ENCODE measurements around the gene EN2.

EN2 gene

GRCh38 chr7:155477476-155477875, 19.5 kb downstream of the EN2 start:
- in situ Hi-C loops (cut with MboI; ENCODE audit: low sequenced_read_pairs, unreplicated experiment), result no loop called here
- TF ChIP-seq CTCF (IDR thresholded peaks at IDR 0.05; ENCODE audit: borderline replicate concordance, control extremely low read depth, extremely low read depth, insufficient read depth, missing control alignments), result no peak
- DNase-seq (ENCODE audit: low spot score), result no peak

DNA sequence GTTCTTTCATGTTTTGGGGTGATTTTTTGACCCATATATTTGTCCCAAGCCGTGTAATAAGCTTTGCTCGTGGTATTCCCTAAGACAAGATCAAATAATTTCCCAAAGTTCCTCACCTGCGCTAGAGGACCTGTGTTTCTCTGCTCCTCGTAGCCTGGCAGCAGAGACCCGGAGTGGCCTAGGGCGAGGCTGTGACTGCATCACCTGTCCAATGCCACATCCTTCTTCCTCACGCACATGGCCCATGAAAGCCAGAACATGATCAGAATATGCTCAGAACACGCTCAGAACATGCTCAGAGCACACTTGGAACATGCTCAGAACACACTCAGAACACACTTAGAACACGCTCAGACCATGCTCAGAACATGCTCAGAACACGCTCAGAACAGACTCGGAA, 23.8 kb downstream of the EN2 start:
- in situ Hi-C loops (cut with MboI; ENCODE audit: low sequenced_read_pairs, unreplicated experiment), result no loop called here
- no peak for DNase-seq (ENCODE audit: low spot score)
- no peak for TF ChIP-seq CTCF (IDR thresholded peaks at IDR 0.05; ENCODE audit: borderline replicate concordance, control extremely low read depth, extremely low read depth, insufficient read depth, missing control alignments)

GRCh38 chr7:155482511-155483183, 24.7 kb downstream of the EN2 start:
- DNase-seq (ENCODE audit: low spot score), result no peak
- in situ Hi-C loops (cut with MboI; ENCODE audit: low sequenced_read_pairs, unreplicated experiment), result no loop called here
- no peak for TF ChIP-seq CTCF (IDR thresholded peaks at IDR 0.05; ENCODE audit: borderline replicate concordance, control extremely low read depth, extremely low read depth, insufficient read depth, missing control alignments)

DNA sequence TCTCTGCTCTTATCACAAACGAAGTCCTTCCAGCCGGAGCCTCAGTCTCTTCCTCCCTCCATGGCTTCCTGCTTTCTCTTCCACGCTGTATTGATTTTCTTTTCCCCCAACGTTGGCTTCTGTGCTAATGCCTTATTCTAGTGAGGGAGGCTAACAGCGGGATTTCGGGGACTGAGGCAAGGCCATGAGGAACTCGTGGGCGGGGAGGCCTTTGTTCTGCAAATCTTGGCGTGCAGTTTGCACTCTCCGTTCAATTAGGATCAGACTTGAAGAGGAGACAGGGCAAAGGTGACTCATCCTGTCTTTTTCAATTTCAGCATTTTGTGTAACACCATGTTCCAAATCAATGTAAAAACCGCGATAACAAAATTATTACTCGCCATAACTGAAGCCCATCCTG, 25.3 kb downstream of the EN2 start:
- in situ Hi-C loops (cut with MboI; ENCODE audit: low sequenced_read_pairs, unreplicated experiment), result no loop called here
- DNase-seq (ENCODE audit: low spot score), result no peak
- TF ChIP-seq CTCF (IDR thresholded peaks at IDR 0.05; ENCODE audit: borderline replicate concordance, control extremely low read depth, extremely low read depth, insufficient read depth, missing control alignments), result no peak

- no peak for TF ChIP-seq CTCF (IDR thresholded peaks at IDR 0.05; ENCODE audit: borderline replicate concordance, control extremely low read depth, extremely low read depth, insufficient read depth, missing control alignments)
- DNase-seq (ENCODE audit: low spot score), result no peak
- in situ Hi-C loops (cut with MboI; ENCODE audit: low sequenced_read_pairs, unreplicated experiment), result no loop called here
Measured at GRCh38 chr7:155483868-155484325, 26.0 kb downstream of the EN2 start.

DNA sequence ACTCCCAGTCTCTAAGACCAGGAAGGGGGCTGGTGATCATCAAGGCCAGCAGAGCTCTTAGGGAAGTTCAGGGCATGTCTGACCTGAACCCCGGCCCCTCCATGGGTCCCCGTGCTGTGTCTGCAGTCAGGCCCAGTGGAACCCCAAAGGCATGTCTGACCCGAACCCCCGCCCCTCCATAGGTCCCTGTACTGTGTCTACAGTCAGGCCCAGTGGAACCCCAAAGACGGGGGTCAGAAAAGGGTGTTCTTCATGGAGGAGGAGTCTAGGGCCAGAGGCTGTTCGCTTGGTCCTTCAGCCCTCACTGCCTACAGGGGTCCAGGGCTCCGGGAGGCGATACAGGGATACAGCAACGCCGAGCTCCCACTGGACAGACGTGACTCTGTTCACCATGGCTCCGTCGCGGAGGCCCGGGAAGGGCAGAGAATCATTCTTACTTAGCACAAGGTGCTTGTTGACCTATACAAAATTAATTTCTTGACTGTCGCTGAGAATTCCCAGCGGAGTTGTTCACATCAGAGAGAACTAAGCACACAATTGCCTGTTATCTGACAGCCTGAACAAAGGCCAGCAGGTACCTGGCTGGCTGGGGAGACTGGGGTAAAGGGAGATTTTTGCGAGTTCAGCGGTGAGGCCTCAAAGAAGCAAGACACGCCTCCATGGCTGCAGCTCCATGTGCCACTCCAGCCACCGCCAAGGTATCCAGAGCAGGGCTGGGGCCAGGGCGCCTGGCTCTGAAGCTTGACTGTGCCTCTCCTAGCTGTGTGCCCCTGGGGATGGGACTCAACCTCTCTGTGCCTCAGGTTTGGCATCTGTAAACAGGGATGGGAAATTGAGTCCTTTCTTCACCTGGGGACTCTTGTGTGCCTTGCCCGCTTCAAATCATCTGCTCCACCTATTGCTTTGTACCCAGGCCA, 26.8 kb downstream of the EN2 start:
- no peak for DNase-seq (ENCODE audit: low spot score)
- TF ChIP-seq CTCF (IDR thresholded peaks at IDR 0.05; ENCODE audit: borderline replicate concordance, control extremely low read depth, extremely low read depth, insufficient read depth, missing control alignments), result no peak
- in situ Hi-C loops (cut with MboI; ENCODE audit: low sequenced_read_pairs, unreplicated experiment), result no loop called here

Data from GM13976 (cell line).